HG02943 (cell line): ENCODE measurements around the gene PCSK5.

ENCODE experiments used
- ATAC-seq: cut with Tn5 transposase; IDR thresholded peaks from one replicate; pipeline ENCODE4 v1.9.1; 2021; ENCODE audit warnings: mild to moderate bottlenecking, low read depth, moderate library complexity; ENCODE audit not compliant: unreplicated experiment

Gene PCSK5

GRCh38 chr9:76404401-76404800 is 513.9 kb downstream of the PCSK5 start:
- ATAC-seq = no peak

GRCh38 chr9:76405340-76405739 is 514.9 kb downstream of the PCSK5 start:
- ATAC-seq = no peak

GRCh38 chr9:76405868-76406267 is 515.4 kb downstream of the PCSK5 start:
- ATAC-seq = no peak
